ENCODE measurements around the gene MED25.

GRCh38 chr19:49851456-49852259 lies 33.6 kb downstream of the MED25 start:
- TF ChIP-seq POLR2AphosphoS5 (IDR thresholded peaks at IDR 0.05) (no peak), EZH2 (IDR thresholded peaks at IDR 0.05; ENCODE audit: borderline replicate concordance, insufficient read depth, low read length, poor library complexity, severe bottlenecking) (no peak), CTCF (IDR thresholded peaks at IDR 0.05; ENCODE audit: poor library complexity, severe bottlenecking) (no peak), SMC3 (conservative IDR thresholded peaks at IDR 0.05; ENCODE audit: poor library complexity) (peak; percentile 17)
